ENCODE data around the gene HSPA5.
"Not testable (repeated sequence)": the region's sequence is repeated elsewhere in the genome, so short reads cannot be mapped to it uniquely, and the experiment has no call there.

HSPA5 gene

DNA sequence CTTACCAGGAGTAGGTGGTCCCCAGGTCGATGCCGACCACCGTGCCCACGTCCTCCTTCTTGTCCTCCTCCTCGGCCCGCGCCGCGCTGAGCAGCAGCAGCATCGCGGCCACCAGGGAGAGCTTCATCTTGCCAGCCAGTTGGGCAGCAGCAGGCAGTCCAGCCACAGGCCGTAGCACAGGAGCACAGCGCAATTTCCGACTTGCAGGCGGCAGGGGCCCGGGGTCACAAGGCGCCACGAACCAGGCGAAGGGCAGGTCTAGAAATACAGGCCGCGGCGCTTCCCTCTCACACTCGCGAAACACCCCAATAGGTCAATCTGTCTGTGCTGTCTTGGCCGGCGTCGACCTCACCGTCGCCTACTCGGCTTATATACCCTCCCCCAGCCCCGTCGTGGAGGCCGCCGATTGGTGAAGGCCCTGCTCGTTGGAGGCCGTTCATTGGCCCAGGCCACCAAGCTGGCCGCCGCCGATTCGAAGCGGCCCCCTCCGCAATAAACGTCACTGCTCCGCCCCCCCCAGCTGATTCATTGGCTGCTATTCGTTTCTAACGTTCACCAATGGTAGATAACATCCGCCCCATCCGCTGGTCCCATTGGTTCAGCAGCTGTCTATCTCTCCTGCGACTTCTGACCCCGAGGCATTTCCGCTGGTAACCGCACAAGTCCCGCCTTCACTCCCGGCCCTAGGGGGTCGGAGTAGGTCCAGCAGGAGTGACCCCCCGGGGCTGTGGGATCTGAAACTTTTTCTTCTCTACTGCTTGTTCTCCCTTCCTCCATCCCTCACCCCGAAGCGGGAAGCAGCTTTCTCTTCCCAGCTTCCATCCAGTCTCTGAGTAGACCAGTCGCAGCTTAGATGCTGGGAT is at the start of gene HSPA5:
HSPA5 (minus strand) TSS at position 344 of the 863 bp plus-strand sequence; CDS start at position 127, 217 bp downstream.
- peak; percentile 98 for DNase-seq (ENCODE audit: low spot score)

DNA sequence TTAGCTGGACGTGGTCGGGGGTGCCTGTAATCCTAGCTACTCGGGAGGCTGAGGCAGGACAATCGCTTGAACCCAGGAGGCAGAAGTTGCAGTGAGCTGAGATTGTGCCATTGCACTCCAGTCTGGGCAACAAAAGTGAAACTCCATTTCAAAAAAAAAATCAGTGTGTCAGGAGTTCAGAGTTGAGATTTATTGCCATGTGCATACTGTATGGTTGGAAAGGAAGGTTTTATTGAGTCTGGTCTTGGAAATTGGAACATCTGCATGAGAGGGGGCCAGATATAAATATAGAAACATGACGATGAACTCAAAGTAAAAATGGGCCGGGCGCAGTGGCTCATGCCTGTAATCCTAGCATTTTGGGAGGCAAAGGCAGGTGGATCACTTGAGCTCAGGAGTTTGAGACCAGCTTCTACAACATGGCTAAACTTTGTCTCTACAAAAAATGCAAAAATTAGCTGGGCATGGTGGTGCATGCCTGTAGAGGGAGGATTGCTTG is 45.8 kb upstream of the HSPA5 start:
- DNase-seq (ENCODE audit: low spot score) = not testable (repeated sequence)

DNA sequence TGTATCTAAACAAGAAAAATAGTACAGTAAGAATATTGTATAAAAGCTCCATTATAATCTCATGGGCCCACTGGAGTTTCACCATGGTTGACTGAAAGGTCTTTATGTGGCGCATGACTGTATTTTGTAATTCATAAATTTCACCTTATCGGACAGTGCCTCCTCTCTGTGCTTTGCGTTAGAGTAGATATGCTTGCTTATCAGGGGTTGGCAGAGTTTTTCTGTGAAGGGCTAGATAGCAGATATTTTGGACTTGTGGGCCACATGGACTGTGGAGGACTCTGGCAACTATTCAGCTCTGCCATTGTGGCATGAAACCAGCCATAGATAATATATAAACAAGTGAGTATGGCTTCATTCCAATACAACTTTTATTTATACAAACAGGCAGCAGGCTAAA is 43.7 kb upstream of the HSPA5 start:
- no peak for DNase-seq (ENCODE audit: low spot score)

DNA sequence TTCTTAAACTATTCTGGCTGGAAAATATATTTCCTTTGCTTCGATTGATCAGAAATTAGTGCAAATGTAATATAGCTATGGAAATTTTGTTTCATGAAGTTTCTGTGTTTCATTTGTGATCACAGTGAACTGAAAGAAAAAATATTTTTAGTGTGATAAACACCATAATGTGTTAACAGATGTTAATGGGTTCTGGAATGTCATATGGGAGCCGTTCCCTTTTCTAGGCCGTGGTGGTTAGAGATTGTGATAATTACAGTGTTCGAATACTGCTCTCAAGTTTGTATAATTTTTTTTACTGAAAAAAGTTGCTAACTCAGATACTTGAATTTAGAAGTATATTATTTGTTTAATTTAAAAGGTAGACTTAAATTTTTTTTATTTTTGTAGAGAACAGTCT is 39.8 kb upstream of the HSPA5 start:
- no peak for DNase-seq (ENCODE audit: low spot score)

DNA sequence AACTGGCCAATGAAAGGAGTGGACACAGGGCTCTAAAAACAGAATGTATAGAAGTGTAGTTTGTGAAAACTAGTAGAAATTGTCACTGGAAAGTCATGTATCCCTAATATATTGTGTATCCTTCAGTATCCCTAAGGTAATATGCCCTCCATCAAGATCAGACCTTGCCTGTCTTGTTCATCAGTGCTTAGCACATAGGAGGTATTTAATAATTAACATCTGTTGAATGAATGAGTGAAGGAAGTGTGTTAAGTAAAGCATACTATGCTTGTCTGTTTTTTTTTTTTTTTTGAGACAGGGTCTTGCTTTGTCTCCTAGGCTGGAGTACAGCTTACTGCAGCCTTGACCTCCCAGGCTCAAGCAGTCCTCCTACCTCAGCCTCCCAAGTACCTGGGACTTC is 36.3 kb upstream of the HSPA5 start:
- no peak for DNase-seq (ENCODE audit: low spot score)

DNA sequence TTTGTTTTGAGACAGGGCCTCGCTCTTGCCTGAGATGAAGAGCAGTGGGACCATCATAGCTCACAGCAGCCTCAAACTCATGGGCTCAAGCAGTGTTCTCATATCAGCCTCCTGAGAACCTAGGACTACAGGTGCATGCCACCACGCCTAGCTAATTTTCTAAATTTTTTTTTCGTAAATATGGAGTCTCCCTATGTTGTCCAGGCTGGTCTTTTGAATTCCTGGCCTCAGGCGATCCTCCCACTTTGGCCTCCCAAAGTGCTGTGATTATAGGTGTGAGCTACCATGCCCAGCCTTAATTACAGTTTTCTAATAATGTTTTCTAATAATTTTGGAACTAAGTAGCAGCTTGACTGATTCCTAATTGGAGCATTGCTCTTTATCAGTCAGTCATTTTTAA is 35.6 kb upstream of the HSPA5 start:
- DNase-seq (ENCODE audit: low spot score) = no peak

DNA sequence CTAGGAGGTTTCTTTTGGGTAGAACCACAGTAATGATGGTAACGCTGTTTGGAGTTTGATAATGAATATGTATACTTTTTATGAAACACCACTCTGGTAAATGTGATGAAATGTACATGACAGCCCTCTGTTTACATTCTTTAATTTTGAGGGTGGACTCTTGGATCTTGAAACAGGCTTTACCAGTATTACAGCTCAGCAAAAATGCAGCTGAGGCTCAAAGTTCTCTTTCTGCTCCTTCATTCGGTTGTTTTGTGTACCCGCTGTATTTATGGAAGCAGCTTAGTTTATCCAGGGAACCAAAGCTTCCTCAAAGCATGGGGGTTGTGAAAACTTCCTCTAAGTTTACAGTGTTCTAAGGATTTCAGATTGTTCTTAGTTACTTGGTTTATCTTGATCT is 31.6 kb upstream of the HSPA5 start:
- peak; percentile 10 for DNase-seq (ENCODE audit: low spot score)

DNA sequence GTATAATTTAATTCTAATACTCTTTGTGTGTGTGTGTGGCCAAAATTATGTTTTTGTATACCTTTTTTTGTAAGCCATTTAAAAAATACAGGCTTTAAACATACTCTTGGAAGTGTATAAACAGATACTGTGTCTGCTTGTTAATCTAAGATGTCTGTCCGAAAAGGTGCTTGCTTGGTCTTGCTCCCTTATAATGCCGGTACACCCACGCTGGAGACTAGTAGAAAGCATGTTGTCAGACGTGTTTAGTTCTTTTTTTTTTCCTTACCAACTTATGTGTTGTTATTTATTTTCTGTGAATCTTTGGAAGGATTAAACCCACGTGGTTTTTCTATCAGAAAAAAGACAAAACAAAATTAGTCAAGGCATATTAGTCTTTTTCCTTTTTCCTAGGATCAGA is 29.9 kb upstream of the HSPA5 start:
- no peak for DNase-seq (ENCODE audit: low spot score)

DNA sequence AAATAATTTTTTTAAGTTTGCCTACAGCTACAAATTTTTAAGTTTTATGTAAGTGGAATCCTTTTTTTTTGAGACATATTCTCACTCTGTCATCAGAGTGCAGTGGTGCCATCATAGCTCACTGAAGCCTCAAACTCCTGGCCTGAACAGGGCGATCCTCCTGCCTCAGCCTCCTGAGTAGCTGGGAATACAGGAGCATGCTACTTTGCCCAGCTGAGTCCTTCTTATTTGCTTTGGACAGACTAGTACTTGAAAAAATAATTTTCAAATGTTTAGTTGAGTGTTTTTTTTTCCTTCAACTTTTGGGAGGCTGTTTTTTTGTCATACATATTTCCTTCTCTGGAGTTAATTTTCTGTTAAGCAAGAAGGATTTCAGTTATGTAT is 27.9 kb upstream of the HSPA5 start:
- DNase-seq (ENCODE audit: low spot score) = no peak

DNA sequence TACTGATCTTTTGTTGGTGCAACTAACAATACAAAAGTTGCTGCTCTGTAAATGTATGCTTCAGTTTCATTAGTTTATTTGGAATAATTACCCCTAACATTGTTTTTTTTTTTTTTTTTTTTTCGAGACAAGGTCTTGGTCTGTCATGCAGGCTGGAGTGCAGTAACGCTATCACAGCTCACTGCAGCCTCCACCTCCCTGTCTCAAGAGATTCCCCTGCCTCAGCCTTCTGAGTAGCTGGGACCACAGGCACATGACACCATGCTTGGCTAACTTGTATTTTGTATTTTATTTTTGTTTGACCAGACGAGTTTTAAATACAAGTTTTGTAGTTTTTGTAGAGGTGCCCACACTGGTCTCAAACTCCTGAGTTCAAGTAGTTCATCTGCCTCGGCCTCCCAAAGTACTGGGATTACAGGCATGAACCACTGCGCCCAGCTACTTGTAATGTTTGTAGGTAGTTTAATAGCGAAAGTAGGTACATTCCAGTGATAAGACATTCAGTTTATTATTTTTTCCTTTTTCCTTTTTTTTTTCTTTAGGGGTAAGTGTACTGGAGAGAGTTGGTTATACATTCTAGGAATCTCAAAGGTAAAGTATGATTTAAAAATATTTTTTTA is 27.4 kb upstream of the HSPA5 start:
- no peak for DNase-seq (ENCODE audit: low spot score)

DNA sequence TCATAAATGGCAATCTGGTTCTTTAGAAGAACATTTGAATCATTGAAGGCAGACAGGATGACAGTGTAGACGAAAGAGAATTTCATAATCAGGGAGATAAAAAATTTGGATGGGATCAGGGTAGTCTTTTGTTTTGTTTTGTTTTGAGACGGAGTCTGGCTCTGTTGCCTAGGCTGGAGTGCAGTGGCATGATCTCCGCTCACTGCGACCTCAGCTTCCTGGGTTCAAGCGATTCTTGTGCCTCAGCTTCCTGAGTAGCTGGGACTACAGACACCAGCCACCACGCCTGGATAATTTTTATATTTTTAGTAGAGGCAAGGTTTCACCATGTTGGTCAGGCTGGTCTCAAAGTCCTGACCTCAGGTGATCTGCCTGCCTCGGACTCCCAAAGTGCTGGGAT is 22.9 kb upstream of the HSPA5 start:
- DNase-seq (ENCODE audit: low spot score) = not testable (repeated sequence)

DNA sequence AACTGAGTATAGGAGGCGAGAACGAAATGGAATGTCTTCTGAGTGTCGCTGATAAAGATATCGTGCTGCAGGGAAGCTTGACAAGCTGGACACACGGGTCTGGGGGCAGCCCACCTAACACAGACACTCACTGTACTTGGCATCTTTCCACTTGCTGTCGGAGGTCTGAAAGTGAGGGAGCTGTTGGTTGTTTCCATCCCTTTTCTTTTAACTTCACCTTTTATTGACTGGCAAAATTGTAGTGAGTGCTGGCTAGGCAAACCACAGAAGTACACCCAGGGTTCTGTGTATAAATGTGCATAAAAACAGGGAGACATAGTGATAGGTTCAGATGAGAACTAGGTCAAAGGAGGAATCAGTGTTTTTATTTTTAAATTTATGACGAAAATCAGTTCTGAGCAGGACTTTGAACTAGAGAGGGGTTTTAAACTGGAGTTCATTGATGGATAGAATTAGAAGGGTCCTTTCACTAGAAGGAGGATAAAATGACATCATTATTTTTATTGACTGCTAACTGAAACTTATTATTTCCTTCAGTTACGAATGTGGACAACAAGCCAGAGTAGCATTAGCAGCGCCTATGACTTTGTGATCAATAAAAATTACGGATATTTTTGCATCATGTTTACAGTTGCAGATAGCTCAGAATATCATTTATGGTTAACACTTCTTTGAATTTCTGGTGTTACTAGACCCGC is 21.3 kb upstream of the HSPA5 start:
- DNase-seq (ENCODE audit: low spot score) = no peak

DNA sequence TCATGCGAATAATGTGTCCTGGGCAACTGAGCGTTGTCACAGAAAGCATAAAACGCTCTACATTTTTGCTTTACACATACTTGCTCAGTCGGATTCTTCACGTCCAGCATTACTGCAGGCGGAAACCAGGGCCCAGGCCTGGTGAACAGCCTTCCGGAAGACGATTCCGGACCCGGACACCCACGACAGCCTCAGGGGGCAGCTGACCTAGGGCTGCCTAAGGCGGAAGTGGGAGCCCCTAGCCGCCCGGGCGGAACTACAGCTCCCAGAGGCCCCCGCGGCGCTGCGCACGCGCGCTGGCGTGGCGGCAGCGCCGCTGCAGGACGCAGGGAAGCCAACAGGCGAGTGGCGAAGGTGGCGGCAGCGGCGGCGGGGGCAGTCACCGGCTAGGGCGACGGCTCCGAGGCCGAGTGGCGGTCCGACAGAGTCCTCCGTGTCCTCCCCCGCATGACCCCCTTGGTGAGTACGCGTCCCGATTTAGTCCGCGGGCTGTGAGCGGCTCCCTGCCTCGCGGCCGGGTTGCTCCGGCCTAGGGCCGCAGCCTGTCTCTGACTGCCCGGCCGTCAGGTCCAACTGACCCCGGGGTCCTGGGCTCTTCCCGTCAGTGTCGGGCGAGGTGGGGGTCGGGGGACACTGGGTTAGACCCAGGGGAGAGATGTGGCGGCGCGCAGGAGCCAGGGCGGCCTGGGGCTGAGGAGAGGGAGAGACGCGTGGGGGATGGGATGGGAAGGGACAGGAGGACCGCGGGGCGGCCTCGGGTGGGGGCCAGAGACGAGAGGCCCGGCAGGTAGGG is 20.6 kb upstream of the HSPA5 start, which contains the start of gene GAPVD1:
GAPVD1 (plus strand) TSS at position 326 of the 793 bp plus-strand sequence. CDS start 37,096 bp downstream, outside the sequence.
- peak; percentile 98 for DNase-seq (ENCODE audit: low spot score)

DNA sequence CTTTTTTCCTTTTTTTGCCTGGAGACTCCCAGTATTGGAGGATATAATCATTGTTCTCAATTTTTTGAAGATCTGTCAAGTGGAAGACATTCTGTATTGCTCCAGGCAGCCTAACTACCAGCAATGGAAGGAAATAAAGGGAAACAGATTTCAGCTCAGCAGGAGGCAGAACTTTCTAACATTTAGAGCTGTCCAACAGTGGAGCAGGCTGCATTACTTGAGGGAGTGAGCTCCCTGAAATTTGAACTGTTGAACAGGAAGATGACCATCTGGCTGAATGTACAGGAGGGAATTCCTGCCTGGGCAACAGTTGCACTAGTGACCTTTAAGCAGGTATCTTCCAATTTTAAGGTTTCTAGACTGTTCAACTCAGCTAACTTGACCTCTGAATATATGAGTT is 19.4 kb upstream of the HSPA5 start:
- no peak for DNase-seq (ENCODE audit: low spot score)

DNA sequence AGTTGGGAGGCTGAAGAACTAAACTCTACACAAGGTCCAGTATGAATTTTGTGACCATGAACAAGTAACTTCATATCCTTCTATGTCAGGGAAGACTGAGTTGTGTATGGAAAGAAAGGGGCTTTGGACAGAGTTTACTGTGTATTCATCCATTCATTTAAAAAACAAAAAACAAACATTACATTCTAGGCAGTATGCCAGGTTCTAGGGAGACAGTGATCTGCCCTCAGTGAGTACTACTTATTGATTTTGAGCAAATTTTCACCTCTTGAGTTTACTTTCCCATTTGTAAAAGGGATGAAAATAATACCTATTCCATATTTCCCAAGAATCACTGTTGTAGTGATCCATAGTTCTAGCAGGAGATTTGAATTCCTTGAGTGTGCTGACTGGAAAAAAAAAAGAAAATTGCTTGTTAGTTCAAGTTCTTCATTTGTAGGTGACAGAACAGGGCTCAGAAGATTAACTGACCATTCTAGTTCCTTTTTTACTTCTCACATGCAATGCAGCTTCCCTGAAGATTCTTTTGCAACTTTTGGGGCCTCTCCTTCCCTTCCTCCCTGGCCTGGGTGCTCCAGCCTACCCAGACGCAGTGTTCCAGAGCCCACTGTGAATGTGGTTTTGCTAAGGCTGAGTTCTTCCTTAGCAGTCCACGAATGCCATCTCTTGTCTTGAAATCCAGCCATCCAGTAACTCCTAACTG is 17.8 kb upstream of the HSPA5 start:
- DNase-seq (ENCODE audit: low spot score) = no peak

DNA sequence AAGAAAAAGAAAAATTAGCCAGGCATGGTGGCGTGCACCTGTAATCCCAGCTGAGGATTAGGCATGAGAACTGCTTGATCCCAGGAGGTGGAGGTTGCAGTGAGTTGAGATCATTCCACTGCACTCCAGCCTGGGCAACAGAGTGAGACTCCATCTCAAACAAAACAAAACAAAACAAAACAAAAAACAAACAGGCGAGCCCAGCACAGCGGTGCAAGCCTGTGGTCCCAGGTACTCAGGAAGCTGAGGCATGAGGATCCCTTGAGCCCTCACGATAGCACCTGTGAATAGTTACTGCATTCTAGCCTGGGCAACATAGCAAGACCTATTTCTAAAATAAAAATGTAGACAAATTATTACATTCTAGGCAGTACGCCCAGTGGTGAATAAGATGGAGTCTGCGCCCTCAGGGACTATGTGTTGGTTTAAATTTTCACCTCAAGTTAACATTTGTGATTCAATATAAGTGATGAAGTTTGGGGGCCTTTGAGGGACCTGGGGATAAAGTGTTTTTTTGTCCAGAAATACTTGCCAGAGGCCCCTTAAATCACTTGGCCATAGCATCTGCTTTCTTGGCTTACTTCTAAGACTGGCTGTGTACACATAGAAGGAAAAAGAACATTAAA is 17.1 kb upstream of the HSPA5 start:
- no peak for DNase-seq (ENCODE audit: low spot score)

DNA sequence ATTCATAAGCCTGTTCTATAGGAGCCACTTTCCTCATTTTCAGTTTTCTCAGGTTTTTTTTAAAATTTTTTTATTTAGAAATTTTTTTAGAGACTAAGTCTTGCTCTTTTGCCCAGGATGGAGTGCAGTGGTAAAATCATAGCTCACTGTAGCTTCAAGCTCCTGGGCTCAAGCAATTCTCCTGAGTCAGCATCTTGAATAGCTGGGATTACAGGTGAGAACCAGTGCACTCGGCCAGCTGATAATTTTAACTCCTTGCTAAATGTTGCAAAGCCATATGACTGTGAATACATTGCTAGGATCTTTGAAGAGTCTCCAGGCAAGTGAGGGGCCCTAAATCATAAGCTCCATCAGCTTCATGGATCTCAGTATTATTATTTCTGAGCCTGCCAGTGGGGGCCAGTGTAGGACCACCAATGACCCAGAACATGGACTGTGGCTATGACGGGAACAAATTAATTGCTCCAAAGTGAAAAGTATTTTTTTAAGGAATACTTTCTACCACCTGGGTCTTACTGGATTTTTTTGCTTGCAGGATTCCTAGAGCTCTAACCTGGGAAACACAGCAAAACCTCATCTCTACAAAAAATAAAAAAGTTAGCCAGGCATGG is 14.7 kb upstream of the HSPA5 start:
- no peak for DNase-seq (ENCODE audit: low spot score)

DNA sequence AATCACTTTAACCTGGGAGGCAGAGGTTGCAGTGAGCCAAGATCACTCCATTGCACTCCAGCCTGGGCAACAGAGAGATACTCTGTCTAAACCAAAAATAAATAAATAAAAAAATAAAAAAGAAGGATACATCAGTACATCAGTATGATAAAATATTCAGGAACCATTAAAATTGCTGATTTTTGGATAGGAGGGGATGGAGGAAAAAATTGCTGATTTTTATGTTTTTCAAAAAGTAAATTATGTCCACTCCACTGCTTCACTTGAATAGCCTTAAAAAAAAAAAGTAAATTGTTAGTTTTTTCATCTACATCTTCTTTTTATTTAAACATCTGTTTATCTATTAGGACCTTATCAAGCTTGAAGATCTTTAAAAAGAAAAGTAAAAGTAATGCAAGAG is 13.1 kb upstream of the HSPA5 start:
- no peak for DNase-seq (ENCODE audit: low spot score)

DNA sequence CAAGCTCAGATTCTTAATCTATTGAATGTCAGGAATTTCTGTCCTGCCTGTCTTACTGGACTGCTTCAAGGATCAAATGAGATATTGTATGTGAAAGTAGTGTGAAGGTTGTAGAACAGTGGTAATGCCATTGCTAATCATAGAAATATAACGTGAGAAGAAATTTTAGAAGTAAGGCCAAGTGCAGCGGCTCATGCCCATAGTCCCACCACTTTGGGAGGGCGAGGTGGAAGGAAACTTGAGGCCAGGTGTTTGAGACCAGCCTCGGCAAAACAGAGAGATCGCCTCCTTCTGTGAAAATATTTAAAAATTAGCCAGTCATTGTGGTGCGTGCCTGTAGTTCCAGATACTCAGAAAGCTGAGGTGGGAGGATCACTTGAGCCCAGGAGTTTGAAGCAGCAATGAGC is 5.1 kb upstream of the HSPA5 start:
- no peak for DNase-seq (ENCODE audit: low spot score)

DNA sequence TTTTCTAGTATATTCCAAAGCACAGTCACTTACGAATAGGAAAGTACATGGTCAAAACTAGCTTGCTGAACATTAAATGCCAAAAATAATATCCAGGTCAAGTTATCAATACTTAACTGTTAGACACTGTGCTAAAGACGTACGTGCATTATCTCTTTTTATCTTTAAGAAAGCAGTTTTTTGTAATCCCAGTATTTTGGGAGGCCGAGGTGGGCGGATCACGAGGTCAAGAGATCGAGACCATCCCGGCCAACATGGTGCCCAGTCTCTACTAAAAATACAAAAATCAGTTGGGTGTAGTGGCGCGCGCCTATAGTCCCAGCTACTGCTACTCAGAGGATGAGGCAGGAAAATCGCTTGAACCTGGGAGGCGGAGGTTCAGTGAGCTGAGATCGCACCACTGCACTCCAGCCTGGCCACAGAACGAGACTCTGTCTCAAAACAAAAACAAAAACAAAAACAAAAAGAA is 2.7 kb upstream of the HSPA5 start:
- DNase-seq (ENCODE audit: low spot score) = no peak
